Right hindlimb (tissue), 1 donor: Measurements from ENCODE around the gene IL21R.
"Not testable (repeated sequence)": the region's sequence is repeated elsewhere in the genome, so short reads cannot be mapped to it uniquely, and the experiment has no call there.

Experiments used
- DNase-seq: peaks from one replicate; pipeline ENCODE4 v3.0.0-alpha.2; 2018

Gene IL21R

DNA sequence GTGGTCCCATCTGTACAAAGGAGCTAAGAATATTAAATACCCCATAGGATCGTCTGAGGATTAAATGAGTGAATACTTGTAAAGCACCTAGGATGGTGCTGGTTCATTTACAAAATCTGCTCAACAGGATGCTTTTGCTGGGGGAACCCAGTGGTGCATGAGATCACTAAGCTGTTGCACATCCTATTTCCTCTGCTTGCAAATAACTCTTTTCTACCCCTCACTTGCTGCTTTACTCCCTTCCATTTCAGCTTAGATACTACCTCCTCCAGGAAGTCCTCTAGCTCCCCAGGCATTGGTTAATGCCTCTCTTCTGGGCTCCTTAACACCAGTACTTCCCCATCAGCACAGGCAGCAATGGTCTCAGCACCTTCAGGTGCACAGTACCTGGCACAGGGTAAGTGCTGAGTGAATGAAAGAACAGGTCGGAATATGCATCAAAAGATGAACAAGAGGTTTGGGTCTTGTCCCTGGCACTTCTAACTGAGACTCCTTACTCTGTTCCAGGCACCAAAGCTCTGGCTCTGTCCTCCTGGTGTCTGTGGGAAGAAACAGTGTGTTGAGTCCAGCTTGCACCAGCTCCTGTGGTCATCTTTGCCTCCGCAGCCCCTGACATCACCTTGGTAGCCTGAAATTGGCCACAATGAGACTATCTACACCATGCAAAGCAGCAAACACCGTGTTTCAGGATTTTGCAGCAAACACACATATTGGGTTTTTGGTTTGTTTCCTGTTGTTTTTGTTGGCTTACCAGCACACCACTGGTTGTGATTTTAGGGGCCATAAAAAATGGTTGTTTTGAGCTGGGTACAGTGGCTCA, 24.1 kb upstream of the IL21R start:
- no peak for DNase-seq

GRCh38 chr16:27378871-27379481, 23.0 kb upstream of the IL21R start:
- DNase-seq, result no peak

DNA sequence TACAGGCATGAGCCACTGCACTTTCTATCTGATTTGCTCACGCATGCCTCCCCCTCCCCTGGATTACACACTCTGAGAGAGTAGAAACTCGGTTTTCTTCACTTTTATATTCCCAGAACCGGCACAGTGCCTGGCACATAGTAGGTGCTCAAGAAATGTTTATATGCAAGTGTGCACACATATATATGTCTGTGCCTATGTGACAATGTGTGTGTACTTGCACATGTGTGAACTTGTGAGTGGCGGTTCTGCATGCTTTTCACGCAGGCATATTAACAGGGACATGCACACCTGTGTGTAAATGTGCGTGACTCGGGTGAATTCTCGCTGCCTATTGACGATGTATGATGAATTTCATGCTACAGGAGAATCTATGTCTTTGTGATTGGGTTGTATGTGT, 22.1 kb upstream of the IL21R start:
- no peak for DNase-seq

DNA sequence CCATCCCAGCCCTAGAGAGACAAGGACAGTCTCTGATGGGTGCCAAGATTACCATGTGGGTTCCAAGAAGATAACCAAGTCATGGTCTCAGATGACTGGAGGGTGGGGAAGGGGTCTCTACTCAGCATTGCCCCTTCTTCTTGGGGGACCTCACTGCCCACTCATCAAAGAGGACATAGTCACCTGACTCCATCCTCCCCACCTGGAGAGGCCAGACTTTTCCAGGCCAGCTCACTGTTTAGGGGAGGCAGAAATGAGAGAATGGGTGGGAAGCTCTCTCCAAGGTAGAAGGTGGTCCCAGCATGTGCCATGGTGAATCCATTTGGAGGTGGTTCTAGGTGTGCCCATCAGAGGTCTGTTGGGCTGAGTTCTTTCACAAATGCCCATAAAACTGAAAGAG, 20.7 kb upstream of the IL21R start:
- DNase-seq, result no peak

GRCh38 chr16:27381974-27382855, 19.8 kb upstream of the IL21R start:
- DNase-seq, result no peak

GRCh38 chr16:27383556-27384243, 18.3 kb upstream of the IL21R start:
- DNase-seq, result no peak

GRCh38 chr16:27384425-27384824, 17.5 kb upstream of the IL21R start:
- DNase-seq, result no peak

- DNase-seq, result no peak
Measured at GRCh38 chr16:27385398-27385797, 16.6 kb upstream of the IL21R start.

DNA sequence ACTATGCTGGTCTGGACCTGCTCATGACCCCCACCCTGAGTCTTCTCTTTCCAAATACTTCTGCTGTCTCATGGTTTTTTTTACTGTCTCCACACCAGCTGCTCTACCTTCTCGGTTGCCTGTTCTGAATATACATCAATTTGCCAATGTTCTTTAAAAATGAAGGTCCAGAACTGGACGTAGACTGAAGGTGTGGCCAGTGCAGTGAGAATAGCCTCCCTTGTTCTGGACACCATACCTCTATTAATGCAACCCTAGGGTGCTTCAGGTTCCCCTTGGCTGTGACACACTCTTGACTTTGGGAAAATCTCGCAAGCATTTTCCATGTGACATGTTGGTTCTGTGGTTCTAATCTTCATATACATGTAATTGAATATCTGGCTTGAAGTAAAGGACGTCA, 15.3 kb upstream of the IL21R start:
- no peak for DNase-seq

- no peak for DNase-seq
Measured at GRCh38 chr16:27387724-27388123, 14.2 kb upstream of the IL21R start.

GRCh38 chr16:27389272-27389961, 12.6 kb upstream of the IL21R start:
- DNase-seq, result no peak

DNA sequence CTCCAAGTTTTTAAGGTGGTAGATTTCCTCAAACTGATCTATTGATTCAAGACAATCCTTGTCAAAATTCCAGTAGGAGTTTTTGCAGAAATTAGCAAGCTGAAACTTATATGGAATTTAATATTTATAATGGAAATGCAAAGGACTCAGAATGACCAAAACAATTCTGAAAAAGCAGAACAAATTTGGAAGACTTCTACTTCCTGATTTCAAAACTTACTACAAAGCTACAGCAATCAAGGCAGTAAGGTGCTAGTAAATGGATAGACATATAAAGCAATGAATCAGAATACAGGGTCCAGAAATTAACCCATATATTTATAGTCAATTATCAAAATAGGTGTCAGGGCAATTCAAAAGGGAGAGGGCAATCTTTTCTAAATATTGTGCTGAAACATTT, 11.8 kb upstream of the IL21R start:
- no peak for DNase-seq

- DNase-seq, result no peak
Measured at GRCh38 chr16:27392671-27393070, 9.3 kb upstream of the IL21R start.

DNA sequence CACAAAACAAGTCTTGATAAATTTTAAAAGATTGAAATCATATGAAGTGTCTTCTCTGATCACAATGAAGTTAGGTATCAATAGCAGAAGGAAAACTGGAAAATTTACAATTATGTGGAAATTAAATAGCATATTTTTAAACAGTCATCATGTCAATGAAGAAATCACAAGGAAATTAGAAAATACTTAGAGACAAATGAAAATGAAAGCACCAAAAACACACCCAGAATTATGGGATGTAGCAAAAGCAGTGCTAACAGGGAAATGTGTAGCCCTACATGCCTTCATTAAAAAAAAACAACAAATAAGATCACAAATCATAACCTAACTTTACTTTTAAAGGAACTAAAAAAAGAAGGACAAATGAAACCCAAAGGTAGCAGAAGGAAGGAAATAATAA, 7.5 kb upstream of the IL21R start:
- DNase-seq, result no peak

- not testable (repeated sequence) for DNase-seq
Measured at GRCh38 chr16:27398341-27398893, 3.6 kb upstream of the IL21R start.

DNA sequence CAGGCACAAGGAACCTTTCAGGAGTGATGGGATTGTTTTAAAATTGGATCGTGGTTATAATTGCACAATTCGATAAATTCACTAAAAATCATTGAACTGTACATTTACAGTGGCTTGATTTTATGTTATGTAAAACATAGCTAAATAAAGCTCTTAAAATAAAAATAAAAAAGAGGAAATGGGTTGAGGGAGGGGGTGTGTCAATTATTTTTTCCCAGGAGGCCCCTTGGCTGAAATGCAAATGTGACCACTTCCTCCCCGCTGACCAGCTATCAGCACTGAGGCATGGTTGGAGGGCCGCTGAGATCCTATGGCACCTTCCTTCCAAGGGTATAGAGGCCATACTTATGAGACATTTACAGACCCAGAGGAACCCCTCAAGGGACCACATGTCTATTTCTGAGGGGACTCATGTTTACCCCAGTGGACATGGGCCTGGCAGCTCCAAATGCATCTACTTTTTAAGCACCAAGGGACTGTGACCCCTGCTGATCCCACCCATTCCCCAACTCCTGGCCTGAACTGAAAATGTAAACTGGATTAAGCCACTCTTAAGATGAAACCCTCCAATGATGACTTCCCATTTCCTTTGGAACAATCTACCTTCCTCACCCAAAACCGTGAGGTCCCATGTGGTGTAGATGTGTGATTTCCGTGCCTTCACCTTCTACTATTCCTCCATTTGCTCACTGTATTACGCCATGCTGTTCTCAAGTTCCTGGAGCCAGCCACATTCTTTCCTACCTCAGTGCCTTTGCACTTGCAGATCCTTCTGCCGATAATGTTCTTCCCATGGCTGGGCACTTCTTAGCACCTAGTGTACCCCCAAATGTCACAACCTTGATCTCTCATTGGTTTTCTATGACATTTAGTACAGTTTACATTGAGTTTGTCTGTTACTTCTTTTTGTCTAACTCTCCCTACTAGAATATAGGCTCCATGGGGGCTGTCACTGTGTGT, 2.8 kb upstream of the IL21R start:
- no peak for DNase-seq

- DNase-seq, result no peak
Measured at GRCh38 chr16:27399969-27400368, 2.0 kb upstream of the IL21R start.

- no peak for DNase-seq
Measured at GRCh38 chr16:27400751-27401620, 988 bp upstream of the IL21R start.

GRCh38 chr16:27402569-27402963, 592 bp downstream of the IL21R start:
- no peak for DNase-seq
